Keratinocyte (primary cell): ENCODE measurements around the gene OR6B2.

ENCODE experiments used
- CTCF ChIP-seq, 3 experiments: IDR thresholded peaks in 1 of 3; conservative IDR thresholded peaks in 1 of 3; optimal IDR thresholded peaks in 1 of 3; 2 replicates in 2 of 3; 3 replicates in 1 of 3; pipeline versions ENCODE3 to v1.5.1; 2011; ENCODE audit warnings: low read length in 3 of 3, mild to moderate bottlenecking in 3 of 3, moderate library complexity in 2 of 3, control low read depth in 1 of 3, inconsistent platforms in 1 of 3; ENCODE audit not compliant: insufficient read depth in 2 of 3; ENCODE audit errors: extremely low read depth in 1 of 3
- EZH2 ChIP-seq: IDR thresholded peaks from one replicate; pipeline ENCODE4 v1.6.1; 2012; ENCODE audit warnings: inconsistent platforms, mild to moderate bottlenecking, low read length, moderate library complexity

- TF ChIP-seq EZH2 (no peak), CTCF (optimal IDR thresholded peaks at IDR 0.05 in 1 of 3, IDR thresholded peaks at IDR 0.05 in 1 of 3, conservative IDR thresholded peaks at IDR 0.05 in 1 of 3; ENCODE audit: extremely low read depth in 1 of 3, insufficient read depth in 2 of 3, low read length in 3 of 3) (no peak)
Observed at GRCh38 chr2:240000671-240001070, 29.6 kb downstream of the OR6B2 start.
